H4 (cell line): ENCODE data around the gene GSG1L2. TPM values are rescaled to one million over a fixed set of nuclear protein-coding genes. Genes with fewer than 3 reads are reported as not detected.

Experiments used
- DNase-seq: peaks from one replicate; pipeline ENCODE4 v3.0.0-alpha.2; 2015; ENCODE audit warnings: low spot score
- total RNA-seq: library from RNA; depleted of rRNA; stranded (reverse); fragments of >200 nt; shearing (Covaris generic); gene quantifications from 2 replicates; pipeline ENCODE4 v1.2.3, GENCODE V29; 2014; rRNA removed

The GSG1L2 gene
- total RNA-seq, result not detected in 2 replicates

DNA sequence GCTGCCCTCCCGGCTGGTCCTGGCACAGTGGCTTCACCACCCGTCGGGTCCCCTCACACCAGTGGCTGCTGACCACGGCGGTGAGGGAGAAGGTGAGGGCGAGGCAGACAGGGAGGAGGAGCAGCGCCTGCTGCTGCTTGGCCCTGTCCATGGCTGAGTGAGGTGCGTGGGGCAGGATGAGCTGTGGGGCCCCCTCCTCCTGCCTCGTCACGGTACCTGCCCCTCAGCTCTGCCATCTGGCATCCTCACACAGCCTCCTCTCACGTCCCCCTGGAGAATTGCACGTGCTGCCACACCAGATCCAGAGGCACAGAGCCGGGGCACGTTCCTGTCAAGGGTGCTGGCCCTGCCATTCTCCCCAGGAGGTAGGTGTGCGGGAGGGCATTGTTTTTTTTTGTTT lies at the start of gene GSG1L2:
Gene GSG1L2, minus strand, starts transcription at position 159 of the 400 bp plus-strand sequence. Its CDS starts 8 bp downstream, at position 151.
- no peak for DNase-seq

GRCh38 chr17:9868552-9868951 lies 46.7 kb upstream of the GSG1L2 start:
- DNase-seq, result no peak

GRCh38 chr17:9865586-9865985 lies 43.7 kb upstream of the GSG1L2 start:
- no peak for DNase-seq

- no peak for DNase-seq
These were observed 41.1 kb upstream of the GSG1L2 start for GRCh38 chr17:9862949-9863348.

DNA sequence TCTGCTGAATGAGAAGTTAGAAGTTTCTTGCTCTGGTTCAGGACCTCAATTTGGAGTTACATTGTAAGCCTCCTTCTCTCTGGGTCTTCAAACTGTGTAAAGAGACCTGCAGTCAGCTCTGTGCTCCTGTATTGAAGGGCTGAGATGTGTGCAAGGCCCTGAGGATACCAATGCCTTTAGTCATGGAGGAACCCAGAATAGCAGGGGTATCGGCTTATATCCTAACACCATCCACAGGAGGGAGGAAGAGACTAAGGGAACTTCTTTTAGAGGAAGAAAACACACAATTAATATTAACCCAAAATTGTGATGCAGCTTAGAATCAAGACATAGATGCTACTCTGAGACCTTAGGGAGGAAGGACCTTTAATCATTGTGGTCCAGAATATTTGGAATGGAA lies 40.3 kb upstream of the GSG1L2 start:
- no peak for DNase-seq

DNA sequence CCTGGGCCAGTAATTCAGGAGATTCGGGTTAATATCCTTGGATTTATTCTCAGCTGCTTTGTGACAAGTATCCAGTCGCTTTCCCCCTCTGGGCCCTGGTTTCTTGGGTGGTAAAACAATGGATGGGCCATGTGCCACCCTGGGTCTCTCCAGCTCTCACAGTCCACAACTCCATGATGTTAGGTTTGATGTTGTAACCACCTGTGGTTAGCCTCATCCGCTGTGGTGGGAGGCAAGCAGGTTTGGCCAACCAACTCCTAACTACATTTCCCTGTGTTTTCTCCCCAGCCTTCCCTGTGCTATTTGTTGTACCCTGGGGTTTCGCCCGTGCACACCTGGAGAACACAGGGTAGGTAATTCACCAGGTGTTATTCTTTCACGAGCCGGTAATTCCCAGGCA lies 39.0 kb upstream of the GSG1L2 start:
- no peak for DNase-seq

GRCh38 chr17:9859781-9860180 lies 37.9 kb upstream of the GSG1L2 start:
- DNase-seq, result no peak

DNA sequence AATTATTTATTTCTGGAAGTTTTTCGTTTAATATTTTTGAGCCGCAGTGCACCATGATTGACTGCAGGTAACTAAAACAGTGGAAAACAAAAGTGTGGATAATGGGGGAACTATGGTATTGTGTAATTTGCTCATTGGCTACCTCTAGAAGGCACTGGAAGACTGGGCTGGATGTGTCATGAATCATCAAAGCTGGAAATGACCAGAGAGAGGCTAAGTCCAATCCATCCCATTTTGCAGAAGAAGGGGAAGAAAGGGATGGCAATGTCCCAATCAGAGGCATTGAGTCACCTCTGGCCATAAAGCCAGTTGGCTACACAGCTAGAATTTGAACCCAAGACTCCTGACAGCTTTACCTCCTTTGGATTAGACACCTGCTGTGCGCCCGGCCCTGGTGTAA lies 33.2 kb upstream of the GSG1L2 start:
- DNase-seq, result no peak

DNA sequence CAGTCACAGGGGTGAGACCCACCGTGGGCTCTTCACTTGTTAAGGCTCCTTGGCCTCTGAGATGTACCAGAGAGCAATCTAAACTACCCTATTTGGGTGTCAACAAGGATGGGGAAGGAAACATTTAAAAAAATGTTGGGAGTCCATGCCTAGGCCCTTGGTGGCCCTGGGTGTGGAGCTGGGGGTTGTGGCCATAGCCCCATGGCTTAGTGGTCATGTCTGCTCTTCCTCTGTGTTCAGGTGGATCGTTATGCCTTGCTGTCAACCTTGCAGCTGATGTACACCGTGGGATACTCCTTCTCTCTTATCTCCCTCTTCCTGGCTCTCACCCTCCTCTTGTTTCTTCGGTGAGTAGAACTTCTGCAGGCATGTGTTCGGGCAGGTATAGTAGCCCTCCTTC lies 32.4 kb upstream of the GSG1L2 start:
- no peak for DNase-seq

DNA sequence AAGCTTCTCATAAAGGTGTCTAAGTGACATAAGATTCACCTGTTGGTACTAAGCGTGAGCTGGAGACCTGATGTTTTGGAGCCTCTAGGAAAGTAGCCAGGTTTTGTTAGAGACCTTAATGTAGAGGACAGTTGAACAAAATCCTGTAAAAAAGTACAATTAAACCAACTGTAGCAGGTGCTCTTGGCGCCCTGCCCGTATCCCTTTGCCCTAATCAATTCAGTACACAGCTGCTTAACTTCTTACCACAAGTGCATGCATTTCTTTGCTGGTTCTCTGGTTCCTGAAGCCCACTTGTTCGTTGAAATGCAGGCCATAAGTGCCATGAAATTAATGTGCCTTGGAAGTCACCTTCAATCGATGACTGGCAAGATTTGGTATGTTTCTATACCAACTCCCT lies 28.3 kb upstream of the GSG1L2 start:
- DNase-seq, result no peak

DNA sequence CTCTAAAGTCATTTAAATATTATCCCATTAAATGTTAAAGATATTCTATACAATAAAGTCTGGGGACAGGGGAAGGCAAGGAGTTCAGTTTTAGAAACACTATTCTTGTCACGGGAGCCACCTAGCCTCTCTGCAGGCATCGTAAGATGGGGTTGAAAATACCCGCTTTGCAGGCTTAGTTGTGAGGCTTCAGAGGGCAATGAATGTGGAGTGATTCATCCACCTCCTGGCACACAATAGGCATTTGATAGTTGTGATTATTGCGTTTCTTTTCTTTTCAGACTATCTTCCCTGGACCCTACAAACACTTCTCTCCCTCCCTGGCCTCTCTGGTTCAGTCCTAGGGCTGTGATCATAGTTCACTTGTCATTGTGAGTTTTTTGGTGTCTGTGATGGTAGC lies 23.4 kb upstream of the GSG1L2 start:
- no peak for DNase-seq

DNA sequence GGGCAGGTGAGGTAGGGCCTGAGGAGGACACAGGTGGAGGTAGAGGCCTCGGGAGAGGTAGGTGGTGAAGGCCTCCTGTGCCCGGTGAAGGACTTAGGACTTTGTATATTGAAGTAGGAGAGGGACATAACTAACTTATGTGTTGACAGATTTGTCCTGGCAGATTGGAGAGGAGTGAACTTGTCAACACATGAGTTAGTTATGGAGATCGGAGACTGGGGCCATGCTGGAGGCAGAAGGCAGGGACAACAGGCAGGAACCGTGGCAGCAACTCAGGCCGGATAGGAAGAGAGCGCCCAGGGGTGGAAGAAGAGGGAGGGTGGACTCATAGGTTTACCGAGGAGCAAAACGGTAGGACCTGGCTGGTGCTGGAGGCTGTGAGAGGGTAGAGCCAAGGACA lies 22.3 kb upstream of the GSG1L2 start:
- DNase-seq, result no peak

DNA sequence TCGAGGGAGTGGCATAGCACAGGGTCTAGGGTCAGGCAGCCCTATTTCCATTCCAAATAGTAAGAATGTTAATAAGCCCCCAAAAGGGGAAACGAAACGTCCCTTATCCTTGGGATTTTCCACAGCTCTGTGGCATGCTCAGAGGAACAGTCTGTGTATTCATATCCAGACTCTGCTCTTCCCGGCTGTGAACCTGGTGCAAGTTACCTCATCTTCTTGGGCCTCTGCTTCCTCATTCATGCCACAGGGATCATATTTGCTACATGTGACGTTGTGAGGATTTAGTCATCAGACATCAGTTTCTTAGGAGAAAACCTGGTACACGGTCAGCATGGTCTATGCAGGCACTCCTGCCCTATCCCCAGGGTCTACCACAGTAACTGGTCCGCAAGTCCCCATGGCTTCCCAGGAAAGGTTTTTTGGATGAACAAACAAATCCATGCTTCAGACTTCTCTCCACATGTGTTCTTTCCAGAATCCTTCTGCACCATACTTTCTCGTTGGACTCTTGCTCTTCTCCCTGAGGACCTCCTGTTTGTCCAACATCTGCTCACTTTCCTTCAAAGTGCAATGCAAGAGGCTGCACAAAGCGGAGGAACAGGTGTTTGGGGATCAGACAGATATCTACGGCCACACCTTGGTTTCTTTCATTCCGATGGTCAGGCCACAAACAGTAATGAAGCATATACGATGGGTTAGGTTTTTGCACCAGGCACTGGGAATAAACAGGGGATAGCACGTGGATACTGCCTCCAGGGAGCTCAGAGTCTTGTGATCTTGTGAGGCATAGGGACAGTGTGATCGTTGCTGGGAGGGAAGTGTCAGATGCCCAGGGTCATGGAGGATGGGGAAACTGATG lies 21.5 kb upstream of the GSG1L2 start:
- DNase-seq, result no peak

DNA sequence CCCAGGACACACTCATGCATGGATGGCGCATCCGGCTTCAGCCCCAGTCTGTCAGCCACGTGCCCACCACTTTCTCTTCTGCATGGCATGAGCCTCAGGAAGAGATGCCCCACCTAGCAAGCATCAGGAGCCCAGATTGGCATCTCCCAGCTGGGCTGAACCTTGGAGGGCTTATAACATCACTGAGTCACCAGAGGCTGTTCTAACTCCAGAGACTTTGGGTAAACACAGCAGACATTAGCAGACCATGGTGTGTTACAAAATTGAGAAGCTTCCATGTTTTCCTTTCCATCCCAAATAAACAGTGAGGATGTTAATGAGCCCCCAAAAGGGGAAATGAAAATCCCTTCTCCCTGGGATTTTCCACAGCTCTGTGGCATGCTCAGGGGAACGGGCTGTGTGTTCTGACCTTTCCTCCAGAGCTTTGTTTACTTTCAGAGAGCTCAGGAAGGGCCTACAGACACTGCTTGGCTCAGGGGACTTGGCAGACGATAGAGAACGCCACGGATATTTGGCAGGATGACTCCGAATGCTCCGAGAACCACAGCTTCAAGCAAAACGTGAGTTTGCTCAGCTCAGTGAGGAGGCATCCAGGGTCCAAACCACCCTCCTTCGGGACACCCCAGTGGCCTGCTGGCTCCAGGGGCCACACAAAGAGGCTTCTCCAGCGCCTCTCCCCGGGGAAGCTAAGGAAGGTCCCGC lies 20.3 kb upstream of the GSG1L2 start:
- DNase-seq, result peak; percentile 65

DNA sequence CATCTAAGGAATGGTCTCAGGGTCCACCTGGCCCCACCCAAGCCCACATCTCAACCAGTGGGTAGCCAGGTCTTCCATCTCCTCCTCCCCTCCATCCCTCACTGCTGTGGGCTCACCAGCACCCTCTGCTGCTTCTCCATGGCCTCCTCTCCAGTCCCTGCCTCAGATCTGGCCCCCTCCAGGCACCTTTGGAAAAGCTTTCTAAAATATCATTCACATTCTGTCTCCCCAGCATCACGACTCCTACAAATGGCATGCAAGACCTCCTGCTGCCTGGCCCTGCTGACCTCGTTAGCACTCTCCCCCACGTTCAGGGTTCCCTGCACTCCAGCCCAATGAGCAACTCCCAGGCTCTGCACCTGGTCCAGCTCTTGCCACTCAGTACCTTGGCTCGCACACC lies 17.6 kb upstream of the GSG1L2 start:
- peak; percentile 27 for DNase-seq

GRCh38 chr17:9837551-9838471 lies 15.9 kb upstream of the GSG1L2 start:
- peak; percentile 75 for DNase-seq

DNA sequence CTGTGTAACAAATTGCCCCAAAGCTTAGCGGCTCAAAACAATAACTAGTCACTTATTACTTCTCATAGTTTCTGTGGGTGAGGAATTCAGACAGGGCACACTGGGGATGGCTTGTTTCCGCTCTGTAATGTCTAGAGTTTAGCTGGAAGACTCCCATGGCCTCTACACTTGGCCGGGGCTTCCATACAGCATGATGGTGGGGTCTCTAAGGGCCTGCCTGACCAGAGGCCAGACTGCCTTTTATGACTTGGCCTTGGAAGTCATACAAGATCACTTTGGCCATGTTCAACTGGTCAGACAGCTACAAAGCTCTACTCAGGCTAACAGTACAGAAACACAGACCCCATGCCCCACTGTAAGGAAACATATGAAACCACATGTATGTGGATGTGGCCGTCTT lies 12.0 kb upstream of the GSG1L2 start:
- DNase-seq, result no peak

DNA sequence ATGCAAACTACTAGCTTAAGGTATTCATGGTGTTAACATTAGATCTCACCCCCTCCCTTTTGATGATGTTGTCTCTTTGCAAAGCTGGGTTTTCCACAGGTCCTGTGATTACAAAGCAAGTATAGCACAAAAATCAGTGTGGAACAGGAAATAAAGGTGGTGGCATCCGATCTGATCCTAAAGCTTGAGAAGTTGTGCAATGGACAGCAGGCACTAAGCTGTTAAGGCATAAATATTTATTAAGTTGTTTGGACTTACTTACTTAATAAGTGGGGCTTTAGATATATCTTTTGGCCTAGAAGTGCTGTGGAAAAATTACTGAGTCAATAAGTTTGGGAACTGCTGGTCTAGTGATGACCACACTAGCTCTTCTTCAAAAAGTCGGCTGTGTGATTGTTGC lies 8.8 kb upstream of the GSG1L2 start:
- DNase-seq, result no peak

GRCh38 chr17:9829343-9829742 lies 7.5 kb upstream of the GSG1L2 start:
- DNase-seq, result no peak

DNA sequence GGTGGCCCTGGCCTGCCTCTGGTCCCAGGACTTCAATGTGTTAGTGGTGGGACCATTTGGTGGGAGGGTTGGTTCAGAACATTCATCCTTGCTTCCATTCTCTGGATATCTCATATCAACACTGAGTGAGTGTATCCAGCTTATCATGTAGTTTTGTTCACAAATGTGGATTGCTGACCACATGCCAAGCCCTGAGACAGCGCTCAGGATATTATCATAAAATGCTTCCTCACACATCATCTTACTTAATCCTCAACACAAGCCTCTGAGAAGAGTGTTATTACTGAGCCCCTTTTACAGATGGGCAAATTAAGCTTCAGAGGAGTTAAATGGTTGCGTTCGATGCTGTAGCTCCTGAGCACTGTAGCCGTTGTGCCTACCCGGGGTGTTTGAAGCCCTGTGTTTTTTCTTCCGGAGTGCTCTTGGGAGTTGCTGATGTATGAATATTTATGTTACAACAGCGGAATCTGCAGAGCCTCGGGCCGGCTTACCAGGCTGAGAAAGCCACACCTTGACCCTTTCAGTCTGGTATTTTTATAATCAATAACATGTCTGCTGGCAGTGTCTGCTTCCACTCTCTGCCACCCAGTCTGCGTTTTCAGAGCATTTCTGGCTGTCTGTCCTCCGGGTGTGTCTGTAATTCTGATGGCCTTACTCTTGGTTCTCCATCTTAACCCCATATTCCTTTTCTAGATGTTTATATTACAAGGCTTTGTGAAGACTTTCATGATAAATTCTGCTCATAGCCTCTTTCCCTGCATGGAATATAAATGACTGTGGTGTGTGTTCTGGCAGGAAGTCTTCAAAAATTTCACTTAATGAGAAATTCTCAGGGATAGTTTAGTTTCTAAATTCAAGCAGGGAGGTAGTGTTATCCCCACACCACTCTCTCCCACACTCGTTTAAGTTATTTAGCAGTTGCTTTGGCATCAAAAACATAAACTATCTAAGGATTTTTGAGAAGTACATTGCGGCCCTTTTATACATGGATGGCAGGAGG lies 6.7 kb upstream of the GSG1L2 start:
- no peak for DNase-seq

DNA sequence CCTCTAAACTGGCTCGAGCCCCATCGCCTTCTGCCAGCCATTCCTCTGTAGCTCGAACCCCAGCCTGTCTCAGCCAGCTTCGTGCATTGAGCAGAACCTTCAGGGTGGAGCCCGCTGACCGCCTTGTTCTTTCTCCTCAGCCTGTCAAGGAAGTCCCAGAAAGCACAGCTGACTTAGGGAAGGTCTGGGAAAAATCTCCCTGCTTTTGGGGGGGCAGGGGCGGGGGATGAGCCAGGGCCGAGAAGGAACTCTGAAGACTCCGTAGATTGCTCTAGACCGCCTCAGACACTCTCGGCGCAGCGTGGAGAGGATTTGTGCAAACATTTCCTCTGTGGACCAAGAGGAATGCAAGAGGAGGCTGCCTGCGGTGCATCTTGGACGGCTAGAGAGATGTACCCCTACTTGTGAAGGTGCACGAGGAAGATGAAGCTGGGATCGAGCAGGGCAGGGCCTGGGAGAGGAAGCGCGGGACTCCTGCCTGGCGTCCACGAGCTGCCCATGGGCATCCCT lies 3.8 kb upstream of the GSG1L2 start, which contains the start of gene GLP2R:
Gene GLP2R, plus strand, starts transcription at position 284 of the 510 bp plus-strand sequence. Its CDS starts 140 bp downstream, at position 424.
- no peak for DNase-seq
